Lung (tissue), 12 donors: ENCODE data around the gene ALKBH4. TPM values are rescaled to one million over a fixed set of nuclear protein-coding genes. Genes with fewer than 3 reads are reported as not detected.
A peak's percentile ranks its signal among the peaks of the same experiment; 100 is the strongest.

Experiments
- ATAC-seq: fragments of 200-7000 bp; cut with Tn5 transposase; one replicate; pipeline ENCODE4 v1.9.1; 2020; ENCODE audit warnings: moderate number of reproducible peaks; ENCODE audit not compliant: insufficient read depth, low FRiP score
- DNase-seq, 3 donors: peaks; one replicate each; pipeline ENCODE4 v3.0.0-alpha.2; 2013 to 2017
- H3K27ac ChIP-seq, 2 donors: one replicate each; pipeline ENCODE4 v1.5.1; 2013; ENCODE audit warnings: mild to moderate bottlenecking in 2 of 2, moderate library complexity in 2 of 2, control low read depth in 1 of 2, inconsistent platforms in 1 of 2, low read depth in 1 of 2, low read length in 1 of 2
- H3K27me3 ChIP-seq, 3 donors: one replicate each; pipeline ENCODE4 v1.5.1; 2013; ENCODE audit warnings: low read length in 2 of 3; ENCODE audit not compliant: control insufficient read depth in 3 of 3, insufficient read depth in 3 of 3
- H3K36me3 ChIP-seq, 4 donors: one replicate each; pipeline ENCODE4 v1.5.1; 2013; ENCODE audit warnings: low read length in 4 of 4, mild to moderate bottlenecking in 1 of 4, moderate library complexity in 1 of 4; ENCODE audit not compliant: control insufficient read depth in 4 of 4, insufficient read depth in 4 of 4
- H3K4me1 ChIP-seq, 5 donors: one replicate each; pipeline ENCODE4 v1.5.1; 2013; ENCODE audit warnings: low read length in 5 of 5, mild to moderate bottlenecking in 2 of 5, moderate library complexity in 1 of 5; ENCODE audit not compliant: control insufficient read depth in 5 of 5, insufficient read depth in 5 of 5
- H3K4me3 ChIP-seq: one replicate; pipeline ENCODE4 v1.5.1; 2013; ENCODE audit warnings: mild to moderate bottlenecking, control low read depth, moderate library complexity
- H3K9ac ChIP-seq, 2 donors: one replicate each; pipeline ENCODE4 v1.5.1; 2013; ENCODE audit warnings: low read length in 2 of 2, control low read depth in 1 of 2; ENCODE audit not compliant: insufficient read depth in 1 of 2
- H3K9me3 ChIP-seq, 4 donors: one replicate each; pipeline ENCODE4 v1.5.1; 2013; ENCODE audit warnings: low read length in 3 of 4, mild to moderate bottlenecking in 1 of 4, moderate library complexity in 1 of 4; ENCODE audit not compliant: control insufficient read depth in 4 of 4, insufficient read depth in 3 of 4
- CTCF ChIP-seq: IDR thresholded peaks from 2 replicates; pipeline ENCODE4 v1.5.1; 2012; ENCODE audit warnings: mild to moderate bottlenecking; ENCODE audit errors: control extremely low read depth, extremely low read depth
- WGBS, 2 donors: extraction: QIAGEN DNeasy Blood & Tissue Kit; methylation state at CpG; one replicate each; pipeline ENCODE4 v1.1.7; 2013; 5-methylcytosine and 5-hydroxymethylcytosine counted together
- polyA plus RNA-seq, 2 donors: library from polyadenylated mRNA; stranded (reverse); fragments of 200-250 nt; gene quantifications; one replicate each; pipeline ENCODE4 v1.2.1, GENCODE V29; 2013
- total RNA-seq, 2 donors: library from RNA; depleted of rRNA in 1 of 2; stranded (reverse); fragments of >200 nt in 1 of 2; gene quantifications; one replicate each; pipeline ENCODE4 v1.2.1, GENCODE V29; 2014 to 2021
- donor health status: control.
- donor health status: control.
- donor health status: Bipolar disorder and iron deficiency.
- donor health status: healthy.
- donor health status: DM: yes; HTN: yes; CAD: no.

The ALKBH4 gene
- total and polyA plus RNA-seq, 4 donors: 7.9 to 13.8 (median 10.3) TPM

DNA sequence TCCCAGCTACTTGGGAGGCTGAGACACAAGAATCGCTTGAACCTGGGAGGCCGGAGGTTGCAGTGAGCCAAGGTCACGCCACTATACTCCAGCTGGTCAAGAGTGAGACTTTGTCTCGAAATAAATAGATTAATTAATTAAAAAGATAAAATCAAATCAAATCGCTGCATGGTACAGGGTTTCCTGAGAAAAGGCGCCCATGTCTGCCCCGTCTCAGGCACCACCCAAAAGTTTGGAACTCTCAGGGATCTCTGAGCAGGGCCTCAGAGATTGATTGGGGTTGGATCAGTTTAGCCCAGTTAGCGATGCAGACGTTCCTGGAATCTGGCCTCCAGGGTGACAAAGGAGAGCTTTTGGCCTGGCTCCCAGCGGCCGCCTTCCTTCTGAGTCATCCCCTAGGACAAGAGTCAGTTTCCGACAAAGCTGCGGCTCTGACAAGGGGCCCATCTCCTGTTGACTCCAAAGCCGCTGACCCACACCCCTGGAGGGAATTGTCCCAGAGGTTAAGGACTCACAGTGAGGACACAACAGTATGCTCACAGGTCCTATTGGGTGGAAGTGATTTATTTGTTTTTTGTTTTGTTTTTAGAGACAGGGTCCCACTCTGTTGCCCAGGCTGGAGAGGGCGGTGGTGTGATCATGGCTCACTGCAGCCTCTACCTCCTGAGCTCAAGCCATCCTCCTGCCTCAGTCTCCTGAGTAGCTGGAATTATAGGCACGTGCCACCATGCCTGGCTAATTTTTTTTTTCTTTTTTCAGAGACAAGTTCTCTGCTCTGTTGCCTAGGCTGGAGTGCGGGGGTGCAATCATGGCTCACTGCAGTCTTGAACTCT lies 24.5 kb downstream of the ALKBH4 start:
- ATAC-seq (no peak), DNase-seq (peak in 1 of 3 donors; percentile 18)
- WGBS, 2 donors: 83 to 88% methylated on average over 17 of the region's 17 CpGs

GRCh38 chr7:102436118-102436517 lies 28.5 kb downstream of the ALKBH4 start:
- WGBS, 2 donors: 94 to 96% methylated on average over 10 of the region's 10 CpGs
- peaks cover 0 to 6% (median 0%) of the 10 kb centered on the region in 4 donors for H3K36me3 ChIP-seq
- no peak overlapping the region for H3K9ac ChIP-seq
- H3K4me3 ChIP-seq: no peak overlapping the region
- no peaks in the 10 kb centered on the region for H3K27me3 ChIP-seq
- DNase-seq: no peak
- no peak for TF ChIP-seq CTCF
- ATAC-seq: no peak
- H3K27ac ChIP-seq: no peak overlapping the region
- peaks cover 0 to 8% (median 5%) of the 10 kb centered on the region in 5 donors for H3K4me1 ChIP-seq
- no peaks in the 10 kb centered on the region for H3K9me3 ChIP-seq

More for the DNA sequence above, 24.5 kb downstream of the ALKBH4 start:
- Histone ChIP-seq H3K9ac (no peak overlapping the region), H3K27ac (peak overlapping the region in 1 of 2 donors; percentile 43), H3K4me1 (no peaks in the 10 kb centered on the region), H3K36me3 (peaks cover 0 to 15% (median 0%) of the 10 kb centered on the region in 4 donors), H3K27me3 (no peaks in the 10 kb centered on the region), H3K9me3 (no peaks in the 10 kb centered on the region), H3K4me3 (no peak overlapping the region)
- TF ChIP-seq CTCF: no peak

- Histone ChIP-seq H3K27ac (peak overlapping the region in 1 of 2 donors; percentile 60), H3K4me1 (peaks cover 0 to 14% (median 5%) of the 10 kb centered on the region in 5 donors), H3K9me3 (no peaks in the 10 kb centered on the region), H3K36me3 (peaks cover 0 to under 1% (median 0%) of the 10 kb centered on the region in 4 donors), H3K9ac (peak overlapping the region in 1 of 2 donors; percentile 3), H3K4me3 (peak overlapping the region; percentile 78), H3K27me3 (no peaks in the 10 kb centered on the region)
- WGBS, 2 donors: 21 to 25% methylated on average over 9 of the region's 9 CpGs
- no peak for ATAC-seq
- DNase-seq: peak in 1 of 3 donors; percentile 36
- TF ChIP-seq CTCF: no peak
These were observed 30.6 kb downstream of the ALKBH4 start for GRCh38 chr7:102434039-102434486.
